ENCODE results near the gene C1orf174.

Gene C1orf174

DNA sequence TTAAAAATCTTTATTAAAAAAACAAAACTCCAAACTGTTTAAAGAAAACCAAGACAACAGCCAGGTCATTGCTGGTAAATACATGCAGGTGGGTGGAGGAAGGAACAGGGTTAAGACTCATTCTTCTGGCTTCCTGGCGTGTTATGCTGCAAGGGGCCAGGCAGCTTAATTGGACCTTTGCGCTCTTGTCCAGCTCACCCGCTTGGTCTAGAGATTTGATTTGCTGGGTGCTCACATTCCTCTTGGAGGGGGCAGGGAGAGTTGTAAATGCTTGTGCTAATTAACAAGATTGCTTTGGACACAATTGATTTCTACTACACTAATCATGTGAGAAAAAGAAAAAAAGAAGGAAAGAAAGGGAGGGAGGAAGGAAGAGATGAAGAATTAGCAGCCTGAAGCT, 53.5 kb downstream of the C1orf174 start:
- H3K4me1 ChIP-seq (ENCODE audit: insufficient read depth, low read length, severe bottlenecking), result peaks cover 5% of the 10 kb centered on the region

DNA sequence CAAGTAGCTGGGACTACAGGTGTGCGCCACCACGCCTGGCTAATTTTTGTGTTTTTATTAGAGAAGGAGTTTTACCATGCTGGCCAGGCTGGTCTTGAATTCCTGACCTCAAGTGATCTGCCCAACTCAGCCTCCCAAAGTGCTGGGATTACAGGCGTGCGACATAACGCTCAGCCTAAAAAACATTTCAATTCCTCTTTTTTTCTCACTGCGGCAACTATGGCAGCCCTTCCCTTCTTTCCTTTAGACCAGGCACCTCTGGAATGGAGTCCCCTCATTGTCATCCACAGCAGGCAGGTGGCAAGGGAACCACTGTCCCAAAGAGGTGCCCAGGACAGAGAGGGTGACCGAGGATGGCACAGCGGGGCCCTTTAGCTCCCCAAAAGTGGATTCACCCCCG, 57.2 kb downstream of the C1orf174 start:
- Histone ChIP-seq H3K9me3 (ENCODE audit: low read length) (no peaks in the 10 kb centered on the region), H3K4me2 (ENCODE audit: low read length) (no peak overlapping the region), H3K27ac (ENCODE audit: low read depth, low read length, poor library complexity, severe bottlenecking) (no peak overlapping the region), H3K4me1 (ENCODE audit: insufficient read depth, low read length, severe bottlenecking) (peaks cover 5% of the 10 kb centered on the region), H3F3A (ENCODE audit: insufficient read depth, low read length) (no peaks in the 10 kb centered on the region), H3K9ac (ENCODE audit: low read length) (no peak overlapping the region), H3K27me3 (ENCODE audit: insufficient read depth, low read length) (no peaks in the 10 kb centered on the region), H2AFZ (ENCODE audit: low read length) (no peak overlapping the region), H3K4me3 (ENCODE audit: low read depth, low read length, poor library complexity, severe bottlenecking) (no peak overlapping the region), H3K36me3 (ENCODE audit: insufficient read depth, low read length) (peaks cover 87% of the 10 kb centered on the region), H3K9me2 (ENCODE audit: low read depth, low read length) (no peaks in the 10 kb centered on the region), H3K79me2 (ENCODE audit: insufficient read depth, low read length) (no peaks in the 10 kb centered on the region), H4K20me1 (ENCODE audit: insufficient read depth, low read length) (no peaks in the 10 kb centered on the region)
- TF ChIP-seq, protein P1, sequence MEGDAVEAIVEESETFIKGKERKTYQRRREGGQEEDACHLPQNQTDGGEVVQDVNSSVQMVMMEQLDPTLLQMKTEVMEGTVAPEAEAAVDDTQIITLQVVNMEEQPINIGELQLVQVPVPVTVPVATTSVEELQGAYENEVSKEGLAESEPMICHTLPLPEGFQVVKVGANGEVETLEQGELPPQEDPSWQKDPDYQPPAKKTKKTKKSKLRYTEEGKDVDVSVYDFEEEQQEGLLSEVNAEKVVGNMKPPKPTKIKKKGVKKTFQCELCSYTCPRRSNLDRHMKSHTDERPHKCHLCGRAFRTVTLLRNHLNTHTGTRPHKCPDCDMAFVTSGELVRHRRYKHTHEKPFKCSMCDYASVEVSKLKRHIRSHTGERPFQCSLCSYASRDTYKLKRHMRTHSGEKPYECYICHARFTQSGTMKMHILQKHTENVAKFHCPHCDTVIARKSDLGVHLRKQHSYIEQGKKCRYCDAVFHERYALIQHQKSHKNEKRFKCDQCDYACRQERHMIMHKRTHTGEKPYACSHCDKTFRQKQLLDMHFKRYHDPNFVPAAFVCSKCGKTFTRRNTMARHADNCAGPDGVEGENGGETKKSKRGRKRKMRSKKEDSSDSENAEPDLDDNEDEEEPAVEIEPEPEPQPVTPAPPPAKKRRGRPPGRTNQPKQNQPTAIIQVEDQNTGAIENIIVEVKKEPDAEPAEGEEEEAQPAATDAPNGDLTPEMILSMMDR (IDR thresholded peaks at IDR 0.05; ENCODE audit: low read length), result no peak
- no peak for TF ChIP-seq EZH2 (IDR thresholded peaks at IDR 0.05; ENCODE audit: borderline replicate concordance, low read length)

More for the DNA sequence above, 53.5 kb downstream of the C1orf174 start:
- no peak overlapping the region for H3K9ac ChIP-seq (ENCODE audit: low read length)
- no peaks in the 10 kb centered on the region for H3K9me3 ChIP-seq (ENCODE audit: low read length)
- H3K79me2 ChIP-seq (ENCODE audit: insufficient read depth, low read length), result no peaks in the 10 kb centered on the region
- H3K4me3 ChIP-seq (ENCODE audit: low read depth, low read length, poor library complexity, severe bottlenecking), result no peak overlapping the region
- TF ChIP-seq, protein P1 (IDR thresholded peaks at IDR 0.05; ENCODE audit: low read length), result no peak
- TF ChIP-seq EZH2 (IDR thresholded peaks at IDR 0.05; ENCODE audit: borderline replicate concordance, low read length), result no peak
- no peaks in the 10 kb centered on the region for H3K27me3 ChIP-seq (ENCODE audit: insufficient read depth, low read length)
- no peak overlapping the region for H2AFZ ChIP-seq (ENCODE audit: low read length)
- no peaks in the 10 kb centered on the region for H3K9me2 ChIP-seq (ENCODE audit: low read depth, low read length)
- no peak overlapping the region for H3K27ac ChIP-seq (ENCODE audit: low read depth, low read length, poor library complexity, severe bottlenecking)
- H3K4me2 ChIP-seq (ENCODE audit: low read length), result no peak overlapping the region
- H4K20me1 ChIP-seq (ENCODE audit: insufficient read depth, low read length), result no peaks in the 10 kb centered on the region
- peaks cover 87% of the 10 kb centered on the region for H3K36me3 ChIP-seq (ENCODE audit: insufficient read depth, low read length)
- no peaks in the 10 kb centered on the region for H3F3A ChIP-seq (ENCODE audit: insufficient read depth, low read length)

DNA sequence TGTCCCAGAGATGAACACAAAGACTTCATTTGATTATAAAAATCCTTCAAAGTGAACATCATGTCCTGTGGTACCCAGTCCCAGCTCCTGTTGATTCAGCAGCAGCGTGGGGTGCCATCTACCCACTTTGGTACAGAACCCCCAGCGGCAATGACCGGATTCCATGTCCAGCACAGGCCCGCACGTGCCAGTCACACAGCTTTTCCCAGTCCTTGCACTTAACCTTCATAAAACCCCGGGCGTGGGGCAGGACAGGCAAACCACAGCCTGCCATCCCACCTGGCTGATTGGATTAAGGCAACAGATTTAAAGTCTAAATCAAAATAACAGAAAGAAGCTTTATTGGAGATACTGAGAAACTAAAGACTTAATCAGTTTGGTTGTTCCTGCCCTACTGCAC, 58.6 kb downstream of the C1orf174 start:
- Histone ChIP-seq H3K4me2 (ENCODE audit: low read length) (no peak overlapping the region), H3K9me3 (ENCODE audit: low read length) (peaks cover 9% of the 10 kb centered on the region), H3K9me2 (ENCODE audit: low read depth, low read length) (no peaks in the 10 kb centered on the region), H3K79me2 (ENCODE audit: insufficient read depth, low read length) (no peaks in the 10 kb centered on the region), H3K4me3 (ENCODE audit: low read depth, low read length, poor library complexity, severe bottlenecking) (no peak overlapping the region), H3K9ac (ENCODE audit: low read length) (no peak overlapping the region), H3K4me1 (ENCODE audit: insufficient read depth, low read length, severe bottlenecking) (peaks cover 5% of the 10 kb centered on the region), H2AFZ (ENCODE audit: low read length) (no peak overlapping the region), H3K27me3 (ENCODE audit: insufficient read depth, low read length) (no peaks in the 10 kb centered on the region), H3K27ac (ENCODE audit: low read depth, low read length, poor library complexity, severe bottlenecking) (no peak overlapping the region), H3K36me3 (ENCODE audit: insufficient read depth, low read length) (peaks cover 88% of the 10 kb centered on the region), H4K20me1 (ENCODE audit: insufficient read depth, low read length) (no peaks in the 10 kb centered on the region), H3F3A (ENCODE audit: insufficient read depth, low read length) (no peaks in the 10 kb centered on the region)
- TF ChIP-seq EZH2 (IDR thresholded peaks at IDR 0.05; ENCODE audit: borderline replicate concordance, low read length), result no peak
- TF ChIP-seq, protein P1 (IDR thresholded peaks at IDR 0.05; ENCODE audit: low read length), result no peak

All from OCI-LY1 (cell line).